ENCODE measurements around the gene DPF3.

Gene DPF3

DNA sequence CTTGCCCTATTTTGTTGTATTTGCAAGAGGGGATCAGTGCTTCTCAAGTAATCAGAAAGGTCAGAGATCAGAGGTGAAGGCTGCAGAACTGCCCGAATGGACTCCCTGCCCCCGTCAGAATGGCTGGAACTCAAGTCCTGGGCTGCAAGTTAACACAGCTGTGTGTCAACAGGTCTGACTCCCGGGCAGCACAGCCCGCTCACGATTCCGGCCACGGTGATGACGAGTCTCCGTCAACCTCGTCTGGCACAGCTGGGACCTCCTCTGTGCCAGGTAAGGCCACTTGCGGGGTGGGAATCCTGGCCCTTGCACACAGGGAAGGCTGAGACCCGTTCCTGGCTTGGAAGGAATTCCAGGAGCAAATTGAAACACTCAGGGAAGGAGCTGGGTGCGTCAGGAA is 45.7 kb upstream of the DPF3 start:
- H3K4me1 ChIP-seq (ENCODE audit: control insufficient read depth, low read length) = no peaks in the 10 kb centered on the region
- no peak overlapping the region for H3K27ac ChIP-seq (ENCODE audit: low read depth, low read length)
- H3K4me2 ChIP-seq (ENCODE audit: low read length) = no peak overlapping the region
- H4K20me1 ChIP-seq (ENCODE audit: control insufficient read depth, insufficient read depth, low read depth, low read length) = no peaks in the 10 kb centered on the region
- no peaks in the 10 kb centered on the region for H3K9me3 ChIP-seq (ENCODE audit: control insufficient read depth, insufficient read depth, low read length)
- no peak overlapping the region for H3K4me3 ChIP-seq (ENCODE audit: low read length)
- H3F3A ChIP-seq (ENCODE audit: control insufficient read depth, insufficient read depth) = no peaks in the 10 kb centered on the region
- H3K9me2 ChIP-seq (replicated peaks; ENCODE audit: control insufficient read depth, low read length) = no peaks in the 10 kb centered on the region
- peaks cover 51% of the 10 kb centered on the region for H3K36me3 ChIP-seq (ENCODE audit: control insufficient read depth, low read length)
- H3K79me2 ChIP-seq (ENCODE audit: control insufficient read depth, low read length) = peaks cover 26% of the 10 kb centered on the region
- H3K27me3 ChIP-seq (ENCODE audit: control insufficient read depth, low read length) = no peaks in the 10 kb centered on the region
- no peak for TF ChIP-seq EZH2phosphoT487 (IDR thresholded peaks at IDR 0.05; ENCODE audit: borderline replicate concordance, low read length)
- TF ChIP-seq, protein P1, sequence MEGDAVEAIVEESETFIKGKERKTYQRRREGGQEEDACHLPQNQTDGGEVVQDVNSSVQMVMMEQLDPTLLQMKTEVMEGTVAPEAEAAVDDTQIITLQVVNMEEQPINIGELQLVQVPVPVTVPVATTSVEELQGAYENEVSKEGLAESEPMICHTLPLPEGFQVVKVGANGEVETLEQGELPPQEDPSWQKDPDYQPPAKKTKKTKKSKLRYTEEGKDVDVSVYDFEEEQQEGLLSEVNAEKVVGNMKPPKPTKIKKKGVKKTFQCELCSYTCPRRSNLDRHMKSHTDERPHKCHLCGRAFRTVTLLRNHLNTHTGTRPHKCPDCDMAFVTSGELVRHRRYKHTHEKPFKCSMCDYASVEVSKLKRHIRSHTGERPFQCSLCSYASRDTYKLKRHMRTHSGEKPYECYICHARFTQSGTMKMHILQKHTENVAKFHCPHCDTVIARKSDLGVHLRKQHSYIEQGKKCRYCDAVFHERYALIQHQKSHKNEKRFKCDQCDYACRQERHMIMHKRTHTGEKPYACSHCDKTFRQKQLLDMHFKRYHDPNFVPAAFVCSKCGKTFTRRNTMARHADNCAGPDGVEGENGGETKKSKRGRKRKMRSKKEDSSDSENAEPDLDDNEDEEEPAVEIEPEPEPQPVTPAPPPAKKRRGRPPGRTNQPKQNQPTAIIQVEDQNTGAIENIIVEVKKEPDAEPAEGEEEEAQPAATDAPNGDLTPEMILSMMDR (IDR thresholded peaks at IDR 0.05; ENCODE audit: low read depth, low read length, poor library complexity, severe bottlenecking) = no peak

DNA sequence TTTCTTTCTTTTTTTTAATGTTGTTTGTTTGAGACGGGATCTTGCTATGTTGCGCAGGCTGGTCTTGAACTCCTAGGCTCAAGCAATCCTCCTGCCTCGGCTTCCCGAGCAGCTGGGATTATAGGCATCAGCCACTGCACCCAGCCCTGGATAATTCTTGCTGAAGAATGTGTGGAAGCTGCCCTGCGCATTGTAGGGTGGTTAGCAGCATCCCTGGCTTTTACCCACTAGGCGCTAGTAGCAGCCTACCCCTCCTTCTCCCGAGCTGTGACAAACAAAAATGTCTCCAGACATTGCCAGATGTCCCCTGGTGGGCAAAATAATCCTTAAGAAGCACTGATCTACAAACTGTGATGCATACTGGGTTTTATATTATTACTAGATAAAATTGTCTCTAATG is 39.0 kb upstream of the DPF3 start:
- H3K36me3 ChIP-seq (ENCODE audit: control insufficient read depth, low read length) = peaks cover under 1% of the 10 kb centered on the region
- no peaks in the 10 kb centered on the region for H3K27me3 ChIP-seq (ENCODE audit: control insufficient read depth, low read length)
- no peak for TF ChIP-seq EZH2phosphoT487 (IDR thresholded peaks at IDR 0.05; ENCODE audit: borderline replicate concordance, low read length)
- TF ChIP-seq, protein P1 (IDR thresholded peaks at IDR 0.05; ENCODE audit: low read depth, low read length, poor library complexity, severe bottlenecking) = no peak
- no peak overlapping the region for H3K4me2 ChIP-seq (ENCODE audit: low read length)
- H3F3A ChIP-seq (ENCODE audit: control insufficient read depth, insufficient read depth) = no peaks in the 10 kb centered on the region
- H3K27ac ChIP-seq (ENCODE audit: low read depth, low read length) = no peak overlapping the region
- H3K4me1 ChIP-seq (ENCODE audit: control insufficient read depth, low read length) = peaks cover under 1% of the 10 kb centered on the region; the same call in 1 of the 2 replicates
- H3K9me2 ChIP-seq (replicated peaks; ENCODE audit: control insufficient read depth, low read length) = no peaks in the 10 kb centered on the region
- H3K79me2 ChIP-seq (ENCODE audit: control insufficient read depth, low read length) = peaks cover 89% of the 10 kb centered on the region
- H3K9me3 ChIP-seq (ENCODE audit: control insufficient read depth, insufficient read depth, low read length) = no peaks in the 10 kb centered on the region
- H3K4me3 ChIP-seq (ENCODE audit: low read length) = no peak overlapping the region
- no peaks in the 10 kb centered on the region for H4K20me1 ChIP-seq (ENCODE audit: control insufficient read depth, insufficient read depth, low read depth, low read length)

DNA sequence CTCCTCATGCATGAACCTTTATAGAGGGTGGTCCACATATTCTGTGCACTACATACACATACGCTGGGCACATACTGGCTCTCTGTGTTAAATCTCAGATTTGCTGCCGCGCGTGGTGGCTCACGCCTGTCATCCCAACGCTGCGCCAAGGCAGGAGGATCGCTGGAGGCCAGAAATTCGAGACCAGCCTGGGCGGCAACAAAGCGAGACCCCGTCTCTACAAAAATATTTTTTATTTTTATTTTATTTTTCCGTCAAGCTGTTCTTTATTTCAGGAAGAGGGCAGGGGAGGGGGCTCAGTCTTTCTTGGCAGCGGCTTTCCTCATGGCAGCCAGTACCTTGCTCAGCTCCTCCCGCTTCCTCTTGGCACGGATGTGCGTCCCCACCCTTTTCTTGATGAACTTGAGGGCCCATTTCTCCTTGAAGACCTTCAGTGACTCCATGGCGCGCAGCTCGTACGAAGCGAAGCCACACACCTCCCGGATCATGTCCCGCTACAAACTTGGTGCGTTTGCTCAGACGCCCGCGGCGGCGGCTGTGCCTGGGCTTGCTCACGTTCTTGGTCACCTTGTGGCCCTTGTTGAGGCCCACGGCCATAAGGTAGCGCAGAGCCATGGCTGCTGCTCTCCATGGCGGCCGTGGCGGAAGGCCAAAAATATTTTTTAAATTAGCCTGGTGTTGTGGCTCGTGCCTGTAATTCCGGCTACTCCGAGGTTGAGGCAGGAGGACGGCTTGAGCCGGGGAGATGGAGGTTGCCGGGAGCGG is 35.6 kb upstream of the DPF3 start:
- peaks cover 12% of the 10 kb centered on the region for H3K4me1 ChIP-seq (ENCODE audit: control insufficient read depth, low read length)
- peaks cover 76% of the 10 kb centered on the region for H3K79me2 ChIP-seq (ENCODE audit: control insufficient read depth, low read length)
- H3K27me3 ChIP-seq (ENCODE audit: control insufficient read depth, low read length) = no peaks in the 10 kb centered on the region
- no peak for TF ChIP-seq EZH2phosphoT487 (IDR thresholded peaks at IDR 0.05; ENCODE audit: borderline replicate concordance, low read length)
- TF ChIP-seq, protein P1 (IDR thresholded peaks at IDR 0.05; ENCODE audit: low read depth, low read length, poor library complexity, severe bottlenecking) = no peak
- no peaks in the 10 kb centered on the region for H4K20me1 ChIP-seq (ENCODE audit: control insufficient read depth, insufficient read depth, low read depth, low read length)
- no peak overlapping the region for H3K4me3 ChIP-seq (ENCODE audit: low read length)
- no peak overlapping the region for H3K4me2 ChIP-seq (ENCODE audit: low read length)
- no peaks in the 10 kb centered on the region for H3K9me3 ChIP-seq (ENCODE audit: control insufficient read depth, insufficient read depth, low read length)
- no peaks in the 10 kb centered on the region for H3F3A ChIP-seq (ENCODE audit: control insufficient read depth, insufficient read depth)
- no peaks in the 10 kb centered on the region for H3K36me3 ChIP-seq (ENCODE audit: control insufficient read depth, low read length)
- H3K27ac ChIP-seq (ENCODE audit: low read depth, low read length) = no peak overlapping the region
- no peaks in the 10 kb centered on the region for H3K9me2 ChIP-seq (replicated peaks; ENCODE audit: control insufficient read depth, low read length)
